ENCODE measurements around the gene BLNK. TPM values are rescaled to one million over a fixed set of nuclear protein-coding genes. Genes with fewer than 3 reads are reported as not detected.
A peak's percentile ranks its signal among the peaks of the same experiment; 100 is the strongest.

Gene BLNK
- total and polyA plus RNA-seq, 11 donors, result 0.25 to 11.1 (median 0.89) TPM; not detected in 1

DNA sequence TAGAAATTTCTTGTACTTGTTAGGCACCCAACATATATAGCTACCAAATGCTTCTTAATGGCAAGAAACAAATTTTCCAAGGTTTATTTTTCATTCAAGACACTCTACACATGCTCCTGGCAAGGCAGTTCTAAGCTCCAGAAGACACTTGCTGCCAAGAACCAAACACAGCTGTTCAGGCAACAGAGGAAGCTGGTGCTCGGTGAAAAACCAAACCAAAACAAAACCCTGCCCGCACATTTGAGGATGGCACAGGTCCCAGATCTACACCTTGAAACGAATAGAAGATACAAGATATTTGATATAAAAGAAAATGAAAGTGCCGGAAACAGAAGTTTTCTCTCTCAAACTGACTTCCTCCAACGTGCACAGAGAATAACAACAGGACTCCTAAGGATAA lies 28.0 kb upstream of the BLNK start:
- TF ChIP-seq, protein P1, sequence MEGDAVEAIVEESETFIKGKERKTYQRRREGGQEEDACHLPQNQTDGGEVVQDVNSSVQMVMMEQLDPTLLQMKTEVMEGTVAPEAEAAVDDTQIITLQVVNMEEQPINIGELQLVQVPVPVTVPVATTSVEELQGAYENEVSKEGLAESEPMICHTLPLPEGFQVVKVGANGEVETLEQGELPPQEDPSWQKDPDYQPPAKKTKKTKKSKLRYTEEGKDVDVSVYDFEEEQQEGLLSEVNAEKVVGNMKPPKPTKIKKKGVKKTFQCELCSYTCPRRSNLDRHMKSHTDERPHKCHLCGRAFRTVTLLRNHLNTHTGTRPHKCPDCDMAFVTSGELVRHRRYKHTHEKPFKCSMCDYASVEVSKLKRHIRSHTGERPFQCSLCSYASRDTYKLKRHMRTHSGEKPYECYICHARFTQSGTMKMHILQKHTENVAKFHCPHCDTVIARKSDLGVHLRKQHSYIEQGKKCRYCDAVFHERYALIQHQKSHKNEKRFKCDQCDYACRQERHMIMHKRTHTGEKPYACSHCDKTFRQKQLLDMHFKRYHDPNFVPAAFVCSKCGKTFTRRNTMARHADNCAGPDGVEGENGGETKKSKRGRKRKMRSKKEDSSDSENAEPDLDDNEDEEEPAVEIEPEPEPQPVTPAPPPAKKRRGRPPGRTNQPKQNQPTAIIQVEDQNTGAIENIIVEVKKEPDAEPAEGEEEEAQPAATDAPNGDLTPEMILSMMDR (IDR thresholded peaks at IDR 0.05), result no peak
- no peak for TF ChIP-seq POLR2A (IDR thresholded peaks at IDR 0.05)
- Histone ChIP-seq H3K9me3 (no peaks in the 10 kb centered on the region), H3K27ac (no peak overlapping the region), H3K27me3 (peaks cover 0 to 19% (median 0%) of the 10 kb centered on the region in 9 donors), H3K36me3 (no peaks in the 10 kb centered on the region), H3K4me1 (peaks cover 0 to 12% (median 0%) of the 10 kb centered on the region in 12 donors), H3K4me3 (peak overlapping the region in 2 of 12 donors; percentile 3 to 10)
- intact Hi-C loops (cut with DNase I), result loop anchor here in 1 of 10 donors (5.0 kb wide), 1 partner anchor 282 kb away; no protein-coding TSS in a partner anchor
- ATAC-seq (no peak), DNase-seq (no peak)
- WGBS, 4 donors, result 40 to 43% (median 41%) methylated on average over 5 of the region's 5 CpGs

DNA sequence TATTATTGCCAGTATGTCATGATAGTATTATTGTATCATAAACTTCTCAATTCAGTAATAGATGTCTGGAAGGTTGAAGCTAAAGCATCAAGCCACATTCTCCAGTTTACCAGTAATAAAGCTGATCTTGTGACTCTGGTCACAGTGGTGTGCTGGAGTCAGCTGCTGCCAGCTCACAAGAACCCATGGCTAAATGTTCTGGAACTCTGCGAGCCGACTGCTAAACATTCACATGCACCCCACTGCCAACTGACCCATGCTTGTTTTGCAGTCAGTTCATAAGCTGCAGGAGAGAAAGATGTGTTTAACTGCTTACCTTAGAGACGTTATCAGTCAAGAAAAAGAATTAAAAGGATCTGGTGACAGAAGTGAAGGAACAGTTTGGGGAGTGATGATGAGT lies 27.0 kb upstream of the BLNK start:
- Histone ChIP-seq H3K9me3 (no peaks in the 10 kb centered on the region), H3K27me3 (peaks cover 0 to 23% (median 0%) of the 10 kb centered on the region in 9 donors), H3K27ac (no peak overlapping the region), H3K36me3 (no peaks in the 10 kb centered on the region), H3K4me3 (no peak overlapping the region), H3K4me1 (peaks cover 0 to 12% (median 0%) of the 10 kb centered on the region in 12 donors)
- ATAC-seq, result peak in 2 of 4 donors; percentile 77 to 83
- intact Hi-C loops (cut with DNase I), result loop anchor here in 1 of 10 donors (5.0 kb wide), 1 partner anchor 281 kb away; no protein-coding TSS in a partner anchor
- no peak for DNase-seq
- TF ChIP-seq POLR2A (IDR thresholded peaks at IDR 0.05), result no peak
- TF ChIP-seq, protein P1 (IDR thresholded peaks at IDR 0.05), result no peak
- 67 to 80% (median 71%) methylated on average over 3 of the region's 3 CpGs for WGBS, 4 donors

DNA sequence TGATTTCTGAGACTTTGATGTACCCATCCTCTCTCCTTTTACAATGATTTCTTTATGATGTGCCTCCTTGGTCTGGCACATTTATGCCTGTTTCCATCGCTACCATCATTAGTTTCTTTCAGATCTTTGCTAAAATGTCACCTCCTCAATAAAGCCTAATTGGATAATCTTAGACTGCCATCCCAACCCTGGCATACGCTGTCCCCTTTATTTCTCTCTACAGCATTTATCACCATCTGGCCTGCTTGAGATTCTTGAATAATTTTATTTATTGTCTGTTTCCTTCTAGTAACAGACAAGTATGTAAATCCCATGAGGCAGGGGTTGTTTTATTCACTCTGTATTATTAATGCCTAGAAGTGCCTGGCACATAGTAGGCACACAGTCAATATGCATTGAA lies 26.1 kb upstream of the BLNK start:
- Histone ChIP-seq H3K36me3 (no peaks in the 10 kb centered on the region), H3K27me3 (peaks cover 0 to 23% (median 0%) of the 10 kb centered on the region in 9 donors), H3K4me1 (peaks cover 0 to 12% (median 0%) of the 10 kb centered on the region in 12 donors), H3K9me3 (no peaks in the 10 kb centered on the region), H3K27ac (no peak overlapping the region), H3K4me3 (no peak overlapping the region)
- ATAC-seq, result no peak
- no peak for DNase-seq
- intact Hi-C loops (cut with DNase I), result loop anchor here in 1 of 10 donors (5.0 kb wide), 1 partner anchor 280 kb away; no protein-coding TSS in a partner anchor
- 95 to 100% (median 96%) methylated on average over 2 of the region's 2 CpGs for WGBS, 4 donors
- TF ChIP-seq, protein P1 (IDR thresholded peaks at IDR 0.05), result no peak

DNA sequence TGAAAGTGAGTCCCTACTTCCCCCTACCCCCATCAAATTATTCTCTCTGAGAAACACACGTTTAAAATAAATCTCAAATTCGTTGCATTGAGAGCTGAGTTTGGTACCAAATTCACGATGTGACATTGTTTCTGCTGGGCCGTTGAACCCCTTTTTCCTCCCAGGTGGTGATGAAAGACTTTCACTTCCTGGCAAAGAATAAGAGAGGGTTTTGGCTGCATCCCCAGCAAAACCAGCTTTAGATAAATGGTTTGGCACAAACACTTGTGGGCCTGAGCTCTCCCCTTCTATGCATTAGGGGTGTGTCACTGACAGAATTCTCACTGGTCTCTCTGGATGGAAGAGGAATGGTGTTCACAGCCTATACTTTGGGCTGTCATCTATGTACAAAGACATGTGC lies 24.1 kb upstream of the BLNK start:
- peaks cover 0 to 12% (median 0%) of the 10 kb centered on the region in 12 donors for H3K4me1 ChIP-seq
- intact Hi-C loops (cut with DNase I), result loop anchor here in 3 of 10 donors (2.0 to 5.0 kb wide), 4 partner anchors 65 to 279 kb away; no protein-coding TSS in a partner anchor
- ATAC-seq, result no peak
- H3K36me3 ChIP-seq, result no peaks in the 10 kb centered on the region
- no peak overlapping the region for H3K27ac ChIP-seq
- 40 to 54% (median 45%) methylated on average over 4 of the region's 4 CpGs for WGBS, 4 donors
- H3K4me3 ChIP-seq, result no peak overlapping the region
- TF ChIP-seq, protein P1 (IDR thresholded peaks at IDR 0.05), result no peak
- TF ChIP-seq POLR2A (IDR thresholded peaks at IDR 0.05), result no peak
- H3K9me3 ChIP-seq, result no peaks in the 10 kb centered on the region
- H3K27me3 ChIP-seq, result peaks cover 0 to 28% (median 0%) of the 10 kb centered on the region in 9 donors
- no peak for DNase-seq
